ENCODE measurements around the gene DNAJC5G.

Gene DNAJC5G

GRCh38 chr2:27275211-27276150 lies at the start of gene DNAJC5G:
TSS of gene DNAJC5G (plus strand) at chr2:27275433. CDS start at chr2:27276729, 1,296 bp downstream.
- no peak for DNase-seq (ENCODE audit: low read depth in 2 of 2)

- DNase-seq (ENCODE audit: low read depth in 2 of 2) = no peak
These were observed 49.7 kb upstream of the DNAJC5G start for GRCh38 chr2:27225526-27225925.

- DNase-seq (ENCODE audit: low read depth in 2 of 2) = no peak
These were observed 47.7 kb upstream of the DNAJC5G start for GRCh38 chr2:27227501-27227900.

- DNase-seq (ENCODE audit: low read depth in 2 of 2) = no peak
These were observed 43.3 kb upstream of the DNAJC5G start for GRCh38 chr2:27231921-27232320.

- no peak for DNase-seq (ENCODE audit: low read depth in 2 of 2)
These were observed 41.9 kb upstream of the DNAJC5G start for GRCh38 chr2:27233341-27233740.

- no peak for DNase-seq (ENCODE audit: low read depth in 2 of 2)
These were observed 39.1 kb upstream of the DNAJC5G start for GRCh38 chr2:27236136-27236535.

GRCh38 chr2:27236626-27237025 lies 38.6 kb upstream of the DNAJC5G start:
- DNase-seq (ENCODE audit: low read depth in 2 of 2) = no peak

GRCh38 chr2:27237341-27237945 lies 37.8 kb upstream of the DNAJC5G start:
- no peak for DNase-seq (ENCODE audit: low read depth in 2 of 2)

GRCh38 chr2:27238976-27239375 lies 36.3 kb upstream of the DNAJC5G start:
- DNase-seq (ENCODE audit: low read depth in 2 of 2) = no peak

GRCh38 chr2:27240406-27240805 lies 34.8 kb upstream of the DNAJC5G start:
- no peak for DNase-seq (ENCODE audit: low read depth in 2 of 2)

- DNase-seq (ENCODE audit: low read depth in 2 of 2) = no peak
These were observed 33.2 kb upstream of the DNAJC5G start for GRCh38 chr2:27241761-27242613.

GRCh38 chr2:27242614-27242951 lies 32.6 kb upstream of the DNAJC5G start:
- no peak for DNase-seq (ENCODE audit: low read depth in 2 of 2)

- DNase-seq (ENCODE audit: low read depth in 2 of 2) = no peak
These were observed 31.7 kb upstream of the DNAJC5G start for GRCh38 chr2:27243391-27244130.

GRCh38 chr2:27245116-27245515 lies 30.1 kb upstream of the DNAJC5G start:
- DNase-seq (ENCODE audit: low read depth in 2 of 2) = no peak

GRCh38 chr2:27245626-27246025 lies 29.6 kb upstream of the DNAJC5G start:
- DNase-seq (ENCODE audit: low read depth in 2 of 2) = no peak

- no peak for DNase-seq (ENCODE audit: low read depth in 2 of 2)
These were observed 27.3 kb upstream of the DNAJC5G start for GRCh38 chr2:27247893-27248292.

- no peak for DNase-seq (ENCODE audit: low read depth in 2 of 2)
These were observed 25.9 kb upstream of the DNAJC5G start for GRCh38 chr2:27249159-27249890.

GRCh38 chr2:27249891-27250651 lies 25.2 kb upstream of the DNAJC5G start:
- peak in 1 of 2 donors; percentile 16 for DNase-seq (ENCODE audit: low read depth in 2 of 2)

- no peak for DNase-seq (ENCODE audit: low read depth in 2 of 2)
These were observed 24.4 kb upstream of the DNAJC5G start for GRCh38 chr2:27250652-27251379.
